GM19395 (cell line): ENCODE results near the gene SMAD3.
"Not testable (repeated sequence)": the region's sequence is repeated elsewhere in the genome, so short reads cannot be mapped to it uniquely, and the experiment has no call there.

Source experiments
- ATAC-seq: cut with Tn5 transposase; IDR thresholded peaks from one replicate; pipeline ENCODE4 v1.9.1; 2021; ENCODE audit warnings: mild to moderate bottlenecking, moderate library complexity; ENCODE audit not compliant: unreplicated experiment

The SMAD3 gene

DNA sequence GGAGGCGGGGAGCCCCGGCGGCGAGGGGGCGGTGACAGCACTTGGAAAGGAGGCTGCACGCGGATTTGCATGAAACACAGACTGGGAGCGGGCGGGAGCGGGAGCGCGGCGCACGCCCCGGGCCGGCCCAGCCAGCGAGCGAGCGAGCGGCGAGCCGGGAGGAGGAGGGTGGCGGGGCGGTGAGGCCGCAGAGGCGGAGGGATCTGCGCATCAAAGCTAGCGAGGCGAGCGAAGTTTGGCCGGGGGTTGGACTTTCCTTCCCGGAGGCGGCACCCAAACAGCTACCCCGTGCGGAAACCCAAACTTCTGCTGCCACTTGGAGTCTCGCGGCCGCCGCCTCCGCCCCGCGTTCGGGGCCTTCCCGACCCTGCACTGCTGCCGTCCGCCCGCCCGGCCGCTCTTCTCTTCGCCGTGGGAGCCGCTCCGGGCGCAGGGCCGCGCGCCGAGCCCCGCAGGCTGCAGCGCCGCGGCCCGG is at the start of gene SMAD3:
Gene SMAD3, plus strand, starts transcription at position 72 of the 475 bp plus-strand sequence. CDS start 553 bp downstream, outside the sequence.
- peak; percentile 51 for ATAC-seq

- ATAC-seq, result no peak
Observed at GRCh38 chr15:67017311-67017710, 48.1 kb upstream of the SMAD3 start.

- no peak for ATAC-seq
Observed at GRCh38 chr15:67018026-67018425, 47.4 kb upstream of the SMAD3 start.

DNA sequence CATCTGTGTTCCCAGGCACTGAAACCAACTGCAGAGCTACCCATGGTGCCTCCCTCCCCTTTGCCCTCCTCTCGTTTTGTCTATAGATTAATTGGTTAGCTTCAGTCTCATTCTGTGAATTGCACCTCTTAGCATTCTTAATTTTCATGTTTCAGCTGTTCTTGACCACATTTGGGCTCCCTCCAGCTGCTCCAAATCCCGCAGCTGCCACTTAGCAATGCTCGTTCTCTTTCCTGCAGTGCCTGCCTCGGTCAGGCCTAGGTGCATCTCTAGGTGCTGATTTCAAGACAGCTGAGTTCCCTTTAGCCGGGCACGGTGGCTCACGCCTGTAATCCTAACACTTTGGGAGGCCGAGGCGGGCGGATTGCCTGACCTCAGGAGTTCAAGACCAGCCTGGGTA is 47.0 kb upstream of the SMAD3 start:
- no peak for ATAC-seq

GRCh38 chr15:67019069-67019468 is 46.3 kb upstream of the SMAD3 start:
- no peak for ATAC-seq

GRCh38 chr15:67019884-67020520 is 45.4 kb upstream of the SMAD3 start:
- ATAC-seq, result no peak

GRCh38 chr15:67020668-67021067 is 44.7 kb upstream of the SMAD3 start:
- ATAC-seq, result not testable (repeated sequence)

DNA sequence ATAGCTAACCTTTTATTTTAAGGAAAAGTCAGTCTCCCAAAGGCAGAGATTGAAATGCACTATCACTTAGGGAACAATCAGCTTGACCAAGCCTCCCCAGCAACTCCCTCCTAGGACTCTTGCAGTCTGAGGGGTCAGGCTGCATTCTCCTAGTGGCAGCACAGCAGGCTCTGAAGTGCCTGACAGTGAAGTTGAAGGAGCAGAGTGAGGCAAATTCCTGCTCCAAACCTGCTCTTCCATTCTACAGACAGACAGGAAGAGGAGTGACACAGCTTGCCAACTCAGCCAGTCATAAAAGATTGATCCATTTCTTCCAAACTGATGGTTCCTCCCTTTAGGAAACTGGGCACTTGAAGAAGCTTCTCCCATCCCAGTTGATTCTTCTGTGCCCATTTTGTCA is 43.9 kb upstream of the SMAD3 start:
- no peak for ATAC-seq

GRCh38 chr15:67022587-67023105 is 42.8 kb upstream of the SMAD3 start:
- ATAC-seq, result no peak

GRCh38 chr15:67023517-67024313 is 41.7 kb upstream of the SMAD3 start:
- ATAC-seq, result no peak

DNA sequence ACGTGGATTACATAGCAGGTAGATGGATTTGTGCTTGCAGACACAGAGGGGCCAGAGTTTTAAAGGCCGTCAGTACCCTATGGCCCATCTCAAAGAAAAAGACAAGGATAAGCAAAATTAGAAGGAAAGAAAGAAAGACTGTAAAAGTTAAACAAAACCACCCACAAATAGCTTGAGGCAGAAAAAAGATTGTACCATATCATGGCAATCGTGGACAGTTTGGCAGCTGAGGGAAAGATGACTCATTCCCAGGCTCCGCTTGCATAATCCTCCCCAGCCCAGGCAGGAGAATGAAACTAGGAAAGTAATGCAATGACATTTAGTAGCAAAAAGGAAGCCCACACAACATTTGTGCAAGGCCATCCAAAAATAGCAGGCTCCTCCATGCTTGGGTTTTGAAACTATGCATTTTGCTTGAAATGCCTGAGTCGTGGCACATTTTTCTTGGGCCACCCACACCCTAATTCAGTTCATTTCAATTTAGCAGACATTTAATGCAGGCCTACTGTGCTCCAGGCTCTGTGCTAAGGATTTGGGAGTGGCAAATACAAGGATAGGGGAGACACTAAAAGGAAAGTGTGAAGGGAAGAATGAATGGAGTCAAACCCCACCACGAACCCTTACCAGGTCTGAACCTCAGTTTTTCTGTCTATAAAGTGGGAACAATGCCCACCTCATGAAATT is 40.9 kb upstream of the SMAD3 start:
- ATAC-seq, result no peak

- ATAC-seq, result no peak
Observed at GRCh38 chr15:67024998-67025368, 40.4 kb upstream of the SMAD3 start.

- no peak for ATAC-seq
Observed at GRCh38 chr15:67025719-67026609, 39.4 kb upstream of the SMAD3 start.

DNA sequence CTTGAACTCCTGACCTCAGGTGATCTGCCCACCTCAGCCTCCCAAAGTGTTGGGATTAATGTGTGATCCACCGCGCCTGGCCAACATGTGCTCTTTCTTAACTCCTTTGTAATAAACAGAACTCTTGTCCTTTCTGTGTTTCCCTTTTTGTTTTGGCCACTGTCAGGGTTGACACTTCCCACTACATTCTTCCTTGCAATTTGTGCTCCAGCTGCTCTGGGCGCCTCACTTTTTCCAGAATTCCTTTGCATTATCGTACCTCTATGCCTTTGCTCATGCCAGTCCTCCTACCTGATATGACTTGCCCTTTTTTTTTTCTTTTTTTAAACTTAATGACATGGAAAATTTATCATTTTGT is 38.8 kb upstream of the SMAD3 start:
- ATAC-seq, result no peak

DNA sequence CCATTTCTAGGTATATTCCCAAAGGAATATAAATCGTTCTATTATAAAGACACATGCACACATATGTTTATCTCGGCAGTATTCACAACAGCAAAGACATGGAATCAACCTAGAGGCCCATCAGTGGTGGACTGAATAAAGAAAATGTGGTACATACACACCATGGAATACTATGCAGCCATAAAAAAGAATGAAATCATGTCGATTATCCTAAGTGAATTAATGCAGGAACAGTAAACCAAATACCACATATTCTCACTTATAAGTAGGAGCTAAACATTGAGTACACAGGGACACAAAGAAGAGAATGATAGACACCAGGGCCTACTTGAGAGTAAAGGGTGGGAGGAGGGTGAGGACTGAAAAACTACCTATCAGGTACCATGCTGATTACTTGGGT is 37.0 kb upstream of the SMAD3 start:
- not testable (repeated sequence) for ATAC-seq

DNA sequence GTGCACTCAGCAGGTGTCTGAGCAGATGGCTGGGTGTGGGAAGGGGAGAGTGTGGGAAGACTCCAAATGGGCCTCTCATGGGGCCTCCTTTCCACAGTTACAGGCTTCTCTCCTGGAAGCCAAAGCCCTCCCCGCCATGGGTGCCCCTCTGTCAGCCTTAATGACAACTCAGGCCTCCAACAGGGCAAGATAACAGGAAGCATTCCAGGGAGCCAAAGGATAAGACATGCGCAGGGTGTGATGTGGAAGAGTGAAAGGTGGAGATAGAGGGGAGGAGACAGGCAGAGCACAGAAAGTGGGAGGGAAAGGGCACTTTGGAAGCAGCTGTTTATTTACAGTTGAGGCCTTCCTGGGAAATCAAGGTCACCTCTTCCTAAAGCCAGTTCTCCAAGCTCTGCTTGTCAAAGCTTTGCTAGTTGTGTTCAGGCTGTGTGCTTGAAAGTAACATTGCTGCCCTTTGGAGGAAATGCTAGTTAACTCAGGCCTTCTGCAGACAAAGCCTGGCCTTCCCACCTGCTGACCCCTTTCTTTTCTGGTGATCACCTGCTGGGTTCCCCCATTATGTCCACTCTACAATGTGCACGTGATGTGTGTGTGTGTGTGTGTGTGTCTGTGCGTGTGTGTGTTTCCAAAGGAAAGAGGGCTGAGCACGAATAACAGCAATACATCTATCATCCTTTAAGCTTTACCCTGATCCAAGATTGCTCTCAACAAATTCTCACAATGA is 35.2 kb upstream of the SMAD3 start:
- no peak for ATAC-seq

DNA sequence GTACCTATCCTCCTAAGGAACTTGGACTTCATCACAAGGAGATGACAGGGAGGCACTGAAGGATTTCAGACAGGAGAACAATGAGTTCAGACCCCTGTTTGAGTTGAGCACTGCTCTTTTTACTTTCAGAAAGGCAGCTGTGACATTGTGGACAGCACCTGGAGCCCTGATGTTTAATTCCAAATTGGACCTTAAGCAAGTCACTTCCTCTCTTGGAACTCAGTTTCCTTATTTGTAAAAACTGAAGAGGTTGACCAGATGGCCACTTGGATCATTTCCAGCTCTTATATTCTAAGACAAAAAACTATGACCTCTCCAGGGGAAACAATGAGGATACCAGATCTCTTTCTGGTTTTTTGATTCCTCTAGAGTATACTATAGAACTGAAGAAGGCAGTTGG is 34.1 kb upstream of the SMAD3 start:
- no peak for ATAC-seq

- no peak for ATAC-seq
Observed at GRCh38 chr15:67032608-67033007, 32.8 kb upstream of the SMAD3 start.

DNA sequence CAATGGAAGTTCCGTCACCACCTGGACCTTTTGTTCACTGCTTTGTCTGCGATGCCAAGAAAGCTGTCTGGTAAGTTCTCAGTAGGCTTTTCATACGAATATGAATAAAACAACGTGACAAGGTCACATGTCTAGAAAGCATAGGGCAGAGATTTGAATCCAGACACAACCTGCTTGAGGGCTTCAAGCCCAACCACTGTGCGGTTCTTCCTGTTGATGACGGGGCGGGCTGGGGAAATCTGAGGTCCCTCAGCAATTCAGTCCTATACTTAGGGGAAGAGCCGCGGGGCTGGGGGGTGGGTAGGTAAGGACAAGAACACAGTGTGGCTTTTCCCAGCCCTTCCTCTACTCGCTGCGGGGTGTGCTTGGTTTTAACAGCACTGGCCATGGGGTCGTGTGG is 32.4 kb upstream of the SMAD3 start:
- no peak for ATAC-seq

DNA sequence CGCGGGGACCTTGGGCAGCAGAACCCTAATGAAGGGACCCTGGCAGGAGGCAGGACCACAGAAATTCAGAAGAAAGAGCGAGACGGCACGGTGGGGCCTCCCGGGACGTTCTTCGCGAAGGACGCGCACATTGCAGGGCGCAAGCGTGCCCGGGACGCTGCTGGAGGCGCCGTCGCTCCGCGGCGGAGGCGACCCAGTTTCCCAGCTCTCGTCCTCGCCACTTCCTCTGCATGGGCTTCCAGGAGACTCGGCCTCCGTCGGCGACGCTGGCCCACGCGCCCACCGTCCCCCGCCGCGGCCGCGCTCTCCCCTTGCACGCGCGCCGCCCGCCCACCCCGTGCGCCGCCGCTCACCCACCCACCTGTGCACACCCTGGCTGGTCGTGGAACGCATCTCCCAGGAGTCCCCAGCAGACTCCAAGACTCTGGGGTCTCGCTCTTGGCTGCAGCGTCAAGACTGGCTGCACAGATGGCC is 31.8 kb upstream of the SMAD3 start:
- ATAC-seq, result no peak
